Measurements from ENCODE around the gene C7orf33.
A peak's percentile ranks its signal among the peaks of the same experiment; 100 is the strongest.
"Not testable (repeated sequence)": the region's sequence is repeated elsewhere in the genome, so short reads cannot be mapped to it uniquely, and the experiment has no call there.

Gene C7orf33

GRCh38 chr7:148566736-148567135 is 23.8 kb upstream of the C7orf33 start:
- Mint-ChIP-seq H3K4me1 (ENCODE audit: low read depth in 2 of 2) (peaks cover 8 to 13% of the 10 kb centered on the region in 2 donors), H3K36me3 (ENCODE audit: insufficient read depth) (no peaks in the 10 kb centered on the region), H3K4me3 (no peak overlapping the region), H3K27ac (no peak overlapping the region), H3K9me3 (no peaks in the 10 kb centered on the region), H3K27me3 (peaks cover 0 to 10% of the 10 kb centered on the region in 2 donors)
- ATAC-seq (replicated peaks), result no peak
- DNase-seq, result no peak

GRCh38 chr7:148567524-148567923 is 23.0 kb upstream of the C7orf33 start:
- Mint-ChIP-seq H3K27me3 (peaks cover 0 to 14% of the 10 kb centered on the region in 2 donors), H3K27ac (no peak overlapping the region), H3K9me3 (no peaks in the 10 kb centered on the region), H3K36me3 (ENCODE audit: insufficient read depth) (no peaks in the 10 kb centered on the region), H3K4me3 (no peak overlapping the region), H3K4me1 (ENCODE audit: low read depth in 2 of 2) (peaks cover 8 to 13% of the 10 kb centered on the region in 2 donors)
- ATAC-seq (replicated peaks) (no peak), DNase-seq (no peak)

- Mint-ChIP-seq H3K27ac (no peak overlapping the region), H3K9me3 (no peaks in the 10 kb centered on the region), H3K4me3 (no peak overlapping the region), H3K4me1 (ENCODE audit: low read depth in 2 of 2) (no peaks in the 10 kb centered on the region), H3K36me3 (ENCODE audit: insufficient read depth) (no peaks in the 10 kb centered on the region), H3K27me3 (peaks cover 0 to 14% of the 10 kb centered on the region in 2 donors)
- DNase-seq (no peak), ATAC-seq (replicated peaks) (no peak)
Measured at GRCh38 chr7:148570510-148570909, 20.1 kb upstream of the C7orf33 start.

- not testable (repeated sequence) for H3K4me1 Mint-ChIP-seq (ENCODE audit: low read depth in 2 of 2); ATAC-seq (replicated peaks); DNase-seq; H3K4me3 Mint-ChIP-seq; H3K27ac Mint-ChIP-seq; H3K9me3 Mint-ChIP-seq; H3K36me3 Mint-ChIP-seq (ENCODE audit: insufficient read depth)
- H3K27me3 Mint-ChIP-seq, result peaks cover 0 to 14% of the 10 kb centered on the region in 2 donors
Measured at GRCh38 chr7:148570973-148571372, 19.6 kb upstream of the C7orf33 start.

GRCh38 chr7:148571381-148571780 is 19.2 kb upstream of the C7orf33 start:
- ATAC-seq (replicated peaks), result no peak
- no peak for DNase-seq
- no peaks in the 10 kb centered on the region for H3K9me3 Mint-ChIP-seq
- peaks cover 0 to 14% of the 10 kb centered on the region in 2 donors for H3K27me3 Mint-ChIP-seq
- H3K36me3 Mint-ChIP-seq (ENCODE audit: insufficient read depth), result no peaks in the 10 kb centered on the region
- no peak overlapping the region for H3K27ac Mint-ChIP-seq
- H3K4me1 Mint-ChIP-seq (ENCODE audit: low read depth in 2 of 2), result peaks cover 0 to 4% of the 10 kb centered on the region in 2 donors
- H3K4me3 Mint-ChIP-seq, result no peak overlapping the region

- Mint-ChIP-seq H3K4me3 (no peak overlapping the region), H3K36me3 (ENCODE audit: insufficient read depth) (no peaks in the 10 kb centered on the region), H3K27ac (no peak overlapping the region), H3K4me1 (ENCODE audit: low read depth in 2 of 2) (peaks cover 0 to 4% of the 10 kb centered on the region in 2 donors), H3K27me3 (peaks cover 0 to 14% of the 10 kb centered on the region in 2 donors), H3K9me3 (no peaks in the 10 kb centered on the region)
- no peak for DNase-seq
- ATAC-seq (replicated peaks), result no peak
Measured at GRCh38 chr7:148572067-148572522, 18.5 kb upstream of the C7orf33 start.

- peaks cover 0 to 14% of the 10 kb centered on the region in 2 donors for H3K27me3 Mint-ChIP-seq
- H3K36me3 Mint-ChIP-seq (ENCODE audit: insufficient read depth); H3K27ac Mint-ChIP-seq; H3K9me3 Mint-ChIP-seq; ATAC-seq (replicated peaks); DNase-seq; H3K4me3 Mint-ChIP-seq; H3K4me1 Mint-ChIP-seq (ENCODE audit: low read depth in 2 of 2): not testable (repeated sequence)
Measured at GRCh38 chr7:148573581-148573980, 17.0 kb upstream of the C7orf33 start.

GRCh38 chr7:148575640-148576411 is 14.7 kb upstream of the C7orf33 start:
- ATAC-seq (replicated peaks) (peak; percentile 83), DNase-seq (peak; percentile 61 to 71 (median 64))
- Mint-ChIP-seq H3K27me3 (peaks cover 0 to 7% of the 10 kb centered on the region in 2 donors), H3K27ac (no peak overlapping the region), H3K9me3 (no peaks in the 10 kb centered on the region), H3K36me3 (ENCODE audit: insufficient read depth) (no peaks in the 10 kb centered on the region), H3K4me1 (ENCODE audit: low read depth in 2 of 2) (peaks cover 0 to 4% of the 10 kb centered on the region in 2 donors), H3K4me3 (no peak overlapping the region)

- H3K27ac Mint-ChIP-seq, result no peak overlapping the region
- no peak for DNase-seq
- H3K36me3 Mint-ChIP-seq (ENCODE audit: insufficient read depth), result peaks cover 3% of the 10 kb centered on the region
- H3K9me3 Mint-ChIP-seq, result no peaks in the 10 kb centered on the region
- H3K4me1 Mint-ChIP-seq (ENCODE audit: low read depth in 2 of 2), result peaks cover 2 to 4% of the 10 kb centered on the region in 2 donors
- H3K27me3 Mint-ChIP-seq, result no peaks in the 10 kb centered on the region
- no peak overlapping the region for H3K4me3 Mint-ChIP-seq
- no peak for ATAC-seq (replicated peaks)
Measured at GRCh38 chr7:148579366-148579765, 11.2 kb upstream of the C7orf33 start.

GRCh38 chr7:148580446-148580845 is 10.1 kb upstream of the C7orf33 start:
- ATAC-seq (replicated peaks) (no peak), DNase-seq (no peak)
- Mint-ChIP-seq H3K4me3 (no peak overlapping the region), H3K9me3 (no peaks in the 10 kb centered on the region), H3K27ac (no peak overlapping the region), H3K36me3 (ENCODE audit: insufficient read depth) (peaks cover 3% of the 10 kb centered on the region), H3K27me3 (no peaks in the 10 kb centered on the region), H3K4me1 (ENCODE audit: low read depth in 2 of 2) (peaks cover 4 to 8% of the 10 kb centered on the region in 2 donors)

- peaks cover 3% of the 10 kb centered on the region for H3K36me3 Mint-ChIP-seq (ENCODE audit: insufficient read depth)
- H3K4me3 Mint-ChIP-seq, result no peak overlapping the region
- peaks cover 4% of the 10 kb centered on the region in 2 donors for H3K4me1 Mint-ChIP-seq (ENCODE audit: low read depth in 2 of 2)
- no peak for ATAC-seq (replicated peaks)
- no peaks in the 10 kb centered on the region for H3K9me3 Mint-ChIP-seq
- no peak for DNase-seq
- no peaks in the 10 kb centered on the region for H3K27me3 Mint-ChIP-seq
- H3K27ac Mint-ChIP-seq, result no peak overlapping the region
Measured at GRCh38 chr7:148581624-148582023, 8.9 kb upstream of the C7orf33 start.

GRCh38 chr7:148584154-148584827 is 6.3 kb upstream of the C7orf33 start:
- Mint-ChIP-seq H3K36me3 (ENCODE audit: insufficient read depth) (peaks cover 3% of the 10 kb centered on the region), H3K4me3 (no peak overlapping the region), H3K27ac (no peak overlapping the region), H3K9me3 (no peaks in the 10 kb centered on the region), H3K27me3 (peaks cover 0 to under 1% of the 10 kb centered on the region in 2 donors), H3K4me1 (ENCODE audit: low read depth in 2 of 2) (peaks cover 4% of the 10 kb centered on the region in 2 donors)
- ATAC-seq (replicated peaks), result no peak
- DNase-seq, result no peak

GRCh38 chr7:148585399-148585798 is 5.2 kb upstream of the C7orf33 start:
- Mint-ChIP-seq H3K4me1 (ENCODE audit: low read depth in 2 of 2) (peaks cover 4% of the 10 kb centered on the region in 2 donors), H3K27ac (no peak overlapping the region), H3K36me3 (ENCODE audit: insufficient read depth) (peaks cover 3% of the 10 kb centered on the region), H3K9me3 (no peaks in the 10 kb centered on the region), H3K27me3 (peaks cover 0 to 11% of the 10 kb centered on the region in 2 donors), H3K4me3 (no peak overlapping the region)
- ATAC-seq (replicated peaks) (no peak), DNase-seq (no peak)

- peaks cover 4% of the 10 kb centered on the region in 2 donors for H3K4me1 Mint-ChIP-seq (ENCODE audit: low read depth in 2 of 2)
- H3K9me3 Mint-ChIP-seq, result no peaks in the 10 kb centered on the region
- peaks cover under 1% of the 10 kb centered on the region for H3K36me3 Mint-ChIP-seq (ENCODE audit: insufficient read depth)
- H3K4me3 Mint-ChIP-seq, result no peak overlapping the region
- no peak overlapping the region for H3K27ac Mint-ChIP-seq
- ATAC-seq (replicated peaks) (no peak), DNase-seq (no peak)
- H3K27me3 Mint-ChIP-seq, result peaks cover 5 to 28% of the 10 kb centered on the region in 2 donors
Measured at GRCh38 chr7:148587076-148587475, 3.5 kb upstream of the C7orf33 start.
